Erythroblast (primary cell): ENCODE measurements around the gene FBXO46.

ENCODE experiments used
- DNase-seq, 2 experiments: peaks; one replicate each; lab custom pipeline; 2025; lab: John Stamatoyannopoulos, UW
- GATA1 ChIP-seq: IDR thresholded peaks from 2 replicates; pipeline ENCODE4 v1.6.1; 2011; ENCODE audit warnings: low read depth, mild to moderate bottlenecking, control low read depth, low read length, moderate library complexity
- POLR2A ChIP-seq: IDR thresholded peaks from 2 replicates; pipeline ENCODE4 v1.6.1; 2011; ENCODE audit warnings: mild to moderate bottlenecking, low read length

Gene FBXO46

GRCh38 chr19:45667620-45668341, 62.9 kb downstream of the FBXO46 start, which contains the start of gene GIPR:
Gene GIPR, plus strand, starts transcription at chr19:45668221. Its CDS starts 1,300 bp downstream, at chr19:45669521.
- peak; percentile 44 to 51 for DNase-seq
- TF ChIP-seq GATA1 = no peak
- TF ChIP-seq POLR2A = no peak

- TF ChIP-seq GATA1 (no peak), POLR2A (no peak)
- DNase-seq = no peak
Observed at GRCh38 chr19:45664575-45664974, 66.1 kb downstream of the FBXO46 start.

- DNase-seq = no peak
- no peak for TF ChIP-seq POLR2A
- no peak for TF ChIP-seq GATA1
Observed at GRCh38 chr19:45663800-45664199, 66.9 kb downstream of the FBXO46 start.

- DNase-seq = no peak
- no peak for TF ChIP-seq POLR2A
- no peak for TF ChIP-seq GATA1
Observed at GRCh38 chr19:45660636-45661035, 70.1 kb downstream of the FBXO46 start.
